ENCODE results near the gene EPC1. TPM values are rescaled to one million over a fixed set of nuclear protein-coding genes. Genes with fewer than 3 reads are reported as not detected.

EPC1 gene
- total RNA-seq, 2 donors from 2014 or later: 31.9 to 39.2 TPM

- Histone ChIP-seq H3K27me3 (no peaks in the 10 kb centered on the region), H3K27ac (no peak overlapping the region), H3K4me1 (peaks cover 26% of the 10 kb centered on the region), H3K4me3 (no peak overlapping the region), H3K9me3 (no peaks in the 10 kb centered on the region), H3K36me3 (replicated peaks in 1 of 2; ENCODE audit: insufficient read depth in 1 of 2, low read depth in 2 of 2) (peaks cover 0 to 3% of the 10 kb centered on the region in 2 donors)
- intact Hi-C loops (cut with DNase I): no loop called here
- DNase-seq (no peak), ATAC-seq (no peak)
- 82 to 85% methylated on average over 7 of the region's 7 CpGs for WGBS, 2 donors
- TF ChIP-seq POLR2A (IDR thresholded peaks at IDR 0.05): no peak
- TF ChIP-seq, protein P1, sequence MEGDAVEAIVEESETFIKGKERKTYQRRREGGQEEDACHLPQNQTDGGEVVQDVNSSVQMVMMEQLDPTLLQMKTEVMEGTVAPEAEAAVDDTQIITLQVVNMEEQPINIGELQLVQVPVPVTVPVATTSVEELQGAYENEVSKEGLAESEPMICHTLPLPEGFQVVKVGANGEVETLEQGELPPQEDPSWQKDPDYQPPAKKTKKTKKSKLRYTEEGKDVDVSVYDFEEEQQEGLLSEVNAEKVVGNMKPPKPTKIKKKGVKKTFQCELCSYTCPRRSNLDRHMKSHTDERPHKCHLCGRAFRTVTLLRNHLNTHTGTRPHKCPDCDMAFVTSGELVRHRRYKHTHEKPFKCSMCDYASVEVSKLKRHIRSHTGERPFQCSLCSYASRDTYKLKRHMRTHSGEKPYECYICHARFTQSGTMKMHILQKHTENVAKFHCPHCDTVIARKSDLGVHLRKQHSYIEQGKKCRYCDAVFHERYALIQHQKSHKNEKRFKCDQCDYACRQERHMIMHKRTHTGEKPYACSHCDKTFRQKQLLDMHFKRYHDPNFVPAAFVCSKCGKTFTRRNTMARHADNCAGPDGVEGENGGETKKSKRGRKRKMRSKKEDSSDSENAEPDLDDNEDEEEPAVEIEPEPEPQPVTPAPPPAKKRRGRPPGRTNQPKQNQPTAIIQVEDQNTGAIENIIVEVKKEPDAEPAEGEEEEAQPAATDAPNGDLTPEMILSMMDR (IDR thresholded peaks at IDR 0.05): no peak
Observed at GRCh38 chr10:32308027-32308603, 38.8 kb downstream of the EPC1 start.

DNA sequence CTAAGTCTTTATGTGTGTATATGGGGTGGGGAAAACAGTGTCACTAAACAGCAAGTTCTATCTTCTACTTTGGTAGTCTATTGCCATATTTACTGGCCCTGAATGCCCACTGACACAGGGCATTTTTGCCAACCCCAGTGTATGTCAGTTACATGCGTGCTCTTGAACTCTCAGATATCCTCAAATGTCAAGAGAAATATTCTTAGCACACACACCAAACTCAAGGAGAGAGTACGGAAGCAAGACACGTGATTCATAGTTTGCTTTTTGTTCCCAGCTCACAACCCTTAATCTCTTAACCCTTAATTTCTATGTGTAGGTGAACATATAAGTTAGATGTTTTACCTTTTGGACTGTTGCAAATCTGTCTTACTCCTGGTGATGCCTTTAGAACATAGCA, 39.3 kb downstream of the EPC1 start:
- WGBS, 2 donors: 29 to 31% methylated on average over 3 of the region's 3 CpGs
- no peak for DNase-seq
- TF ChIP-seq POLR2A (IDR thresholded peaks at IDR 0.05): no peak
- TF ChIP-seq, protein P1 (IDR thresholded peaks at IDR 0.05): no peak
- no peak for ATAC-seq
- no peak overlapping the region for H3K4me3 ChIP-seq
- intact Hi-C loops (cut with DNase I): no loop called here
- no peaks in the 10 kb centered on the region for H3K27me3 ChIP-seq
- H3K4me1 ChIP-seq: peaks cover 21% of the 10 kb centered on the region
- no peak overlapping the region for H3K27ac ChIP-seq
- no peaks in the 10 kb centered on the region for H3K9me3 ChIP-seq
- H3K36me3 ChIP-seq (replicated peaks in 1 of 2; ENCODE audit: insufficient read depth in 1 of 2, low read depth in 2 of 2): peaks cover 0 to 3% of the 10 kb centered on the region in 2 donors

DNA sequence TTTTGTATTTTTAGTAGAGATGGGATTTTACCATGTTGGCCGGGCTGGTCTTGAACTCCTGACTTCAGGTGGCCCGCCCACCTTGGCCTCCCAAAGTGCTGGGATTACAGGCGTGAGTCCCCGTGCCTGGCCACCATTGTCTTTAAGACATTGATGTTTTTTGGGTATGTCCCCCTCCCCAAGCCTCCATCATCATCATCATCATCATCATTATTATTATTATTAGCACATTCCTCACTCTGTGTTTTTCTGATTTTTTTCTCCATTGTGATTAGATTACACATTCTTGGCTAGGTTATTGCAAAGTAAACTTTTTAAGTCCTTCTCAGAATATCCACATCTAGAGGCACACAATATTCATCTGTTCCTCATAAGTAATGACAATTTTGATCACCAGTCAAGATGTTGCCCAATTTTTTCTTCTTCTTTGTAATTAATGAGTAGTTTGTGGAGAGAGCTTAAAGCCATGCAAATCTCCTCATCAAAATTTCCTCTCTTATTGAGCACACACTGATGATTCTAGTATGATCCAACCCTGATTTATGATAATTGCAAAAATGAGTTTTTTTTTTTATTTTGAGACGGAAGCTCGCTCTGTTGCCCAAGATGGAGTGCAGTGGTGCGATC, 47.5 kb downstream of the EPC1 start:
- 94 to 96% methylated on average over 7 of the region's 7 CpGs for WGBS, 2 donors
- ATAC-seq (no peak), DNase-seq (no peak)
- intact Hi-C loops (cut with DNase I): no loop called here
- Histone ChIP-seq H3K27me3 (no peaks in the 10 kb centered on the region), H3K27ac (no peak overlapping the region), H3K4me3 (no peak overlapping the region), H3K9me3 (no peaks in the 10 kb centered on the region), H3K4me1 (peaks cover 15% of the 10 kb centered on the region), H3K36me3 (replicated peaks in 1 of 2; ENCODE audit: insufficient read depth in 1 of 2, low read depth in 2 of 2) (peaks cover 0 to 6% of the 10 kb centered on the region in 2 donors)
- no peak for TF ChIP-seq POLR2A (IDR thresholded peaks at IDR 0.05)
- TF ChIP-seq, protein P1 (IDR thresholded peaks at IDR 0.05): no peak

GRCh38 chr10:32298075-32298812, 48.7 kb downstream of the EPC1 start:
- 90 to 91% methylated on average over 11 of the region's 11 CpGs for WGBS, 2 donors
- DNase-seq (no peak), ATAC-seq (no peak)
- intact Hi-C loops (cut with DNase I): no loop called here
- TF ChIP-seq POLR2A (IDR thresholded peaks at IDR 0.05): no peak
- TF ChIP-seq, protein P1 (IDR thresholded peaks at IDR 0.05): no peak
- peaks cover 15% of the 10 kb centered on the region for H3K4me1 ChIP-seq
- peaks cover 0 to 3% of the 10 kb centered on the region in 2 donors for H3K36me3 ChIP-seq (replicated peaks in 1 of 2; ENCODE audit: insufficient read depth in 1 of 2, low read depth in 2 of 2)
- no peak overlapping the region for H3K27ac ChIP-seq
- H3K9me3 ChIP-seq: no peaks in the 10 kb centered on the region
- no peaks in the 10 kb centered on the region for H3K27me3 ChIP-seq
- H3K4me3 ChIP-seq: no peak overlapping the region

Measured in body of pancreas (tissue), 4 donors.